Mesendoderm (in vitro differentiated cells): ENCODE measurements around the gene HMGA1.
A peak's percentile ranks its signal among the peaks of the same experiment; 100 is the strongest.

Experiments
- DNase-seq: peaks from one replicate; pipeline ENCODE4 v3.0.0; 2013
- H2AK5ac ChIP-seq: 2 replicates; pipeline ENCODE4 v1.6.1; 2013; ENCODE audit warnings: low read length, inconsistent platforms
- H2BK120ac ChIP-seq: 2 replicates; pipeline ENCODE4 v1.6.1; 2013; ENCODE audit warnings: low read depth, mild to moderate bottlenecking, low read length, moderate library complexity, mixed read lengths
- H2BK15ac ChIP-seq: replicated peaks from 2 replicates; pipeline ENCODE4 v1.6.1; 2013; ENCODE audit warnings: low read depth, mild to moderate bottlenecking, moderate library complexity
- H2BK5ac ChIP-seq: 2 replicates; pipeline ENCODE4 v1.6.1; 2013; ENCODE audit warnings: low read length, inconsistent platforms
- H3K18ac ChIP-seq: 2 replicates; pipeline ENCODE4 v1.6.1; 2013; ENCODE audit warnings: mild to moderate bottlenecking, low read length, mixed read lengths
- H3K23ac ChIP-seq: one replicate; pipeline ENCODE4 v1.6.1; 2013; ENCODE audit warnings: low read length
- H3K27ac ChIP-seq: 2 replicates; pipeline ENCODE4 v1.5.1; 2013; ENCODE audit warnings: low read depth, mild to moderate bottlenecking, inconsistent platforms, low read length, moderate library complexity
- H3K27me3 ChIP-seq: 2 replicates; pipeline ENCODE4 v1.6.1; 2013; ENCODE audit warnings: low read length, control low read depth, mild to moderate bottlenecking, inconsistent platforms; ENCODE audit not compliant: insufficient read depth, poor library complexity
- H3K36me3 ChIP-seq: 2 replicates; pipeline ENCODE4 v1.6.1; 2013; ENCODE audit warnings: low read length, inconsistent platforms; ENCODE audit not compliant: control insufficient read depth, insufficient read depth
- H3K4ac ChIP-seq: one replicate; pipeline ENCODE4 v1.6.1; 2013; ENCODE audit warnings: low read depth, mild to moderate bottlenecking, low read length, moderate library complexity
- H3K4me1 ChIP-seq: 2 replicates; pipeline ENCODE4 v1.6.1; 2013; ENCODE audit warnings: low read depth, low read length, inconsistent platforms; ENCODE audit not compliant: control insufficient read depth
- H3K4me2 ChIP-seq: 2 replicates; pipeline ENCODE4 v1.6.1; 2013; ENCODE audit warnings: low read length
- H3K4me3 ChIP-seq: 2 replicates; pipeline ENCODE4 v1.5.1; 2013; ENCODE audit warnings: mild to moderate bottlenecking, low read length
- H3K56ac ChIP-seq: one replicate; pipeline ENCODE4 v1.6.1; 2013; ENCODE audit warnings: low read length
- H3K79me1 ChIP-seq: 2 replicates; pipeline ENCODE4 v1.6.1; 2013; ENCODE audit warnings: low read length, inconsistent platforms
- H3K79me2 ChIP-seq: 2 replicates; pipeline ENCODE4 v1.6.1; 2013; ENCODE audit warnings: mild to moderate bottlenecking, low read length; ENCODE audit not compliant: control insufficient read depth, insufficient read depth
- H3K9ac ChIP-seq: 2 replicates; pipeline ENCODE4 v1.6.1; 2013; ENCODE audit warnings: low read length, inconsistent platforms
- H4K5ac ChIP-seq: one replicate; pipeline ENCODE4 v1.6.1; 2013; ENCODE audit warnings: low read length
- H4K8ac ChIP-seq: one replicate; pipeline ENCODE4 v1.6.1; 2013; ENCODE audit warnings: low read depth, mild to moderate bottlenecking, control low read depth, low read length, moderate library complexity
- WGBS: extraction: QIAGEN DNeasy Blood & Tissue Kit; methylation state at CpG from one replicate; pipeline ENCODE4 v1.1.7; 2013; ENCODE audit warnings: low lambda C conversion rate, missing lambda C conversion rate; ENCODE audit not compliant: insufficient coverage; ENCODE audit errors: extremely low coverage; 5-methylcytosine and 5-hydroxymethylcytosine counted together

HMGA1 gene

DNA sequence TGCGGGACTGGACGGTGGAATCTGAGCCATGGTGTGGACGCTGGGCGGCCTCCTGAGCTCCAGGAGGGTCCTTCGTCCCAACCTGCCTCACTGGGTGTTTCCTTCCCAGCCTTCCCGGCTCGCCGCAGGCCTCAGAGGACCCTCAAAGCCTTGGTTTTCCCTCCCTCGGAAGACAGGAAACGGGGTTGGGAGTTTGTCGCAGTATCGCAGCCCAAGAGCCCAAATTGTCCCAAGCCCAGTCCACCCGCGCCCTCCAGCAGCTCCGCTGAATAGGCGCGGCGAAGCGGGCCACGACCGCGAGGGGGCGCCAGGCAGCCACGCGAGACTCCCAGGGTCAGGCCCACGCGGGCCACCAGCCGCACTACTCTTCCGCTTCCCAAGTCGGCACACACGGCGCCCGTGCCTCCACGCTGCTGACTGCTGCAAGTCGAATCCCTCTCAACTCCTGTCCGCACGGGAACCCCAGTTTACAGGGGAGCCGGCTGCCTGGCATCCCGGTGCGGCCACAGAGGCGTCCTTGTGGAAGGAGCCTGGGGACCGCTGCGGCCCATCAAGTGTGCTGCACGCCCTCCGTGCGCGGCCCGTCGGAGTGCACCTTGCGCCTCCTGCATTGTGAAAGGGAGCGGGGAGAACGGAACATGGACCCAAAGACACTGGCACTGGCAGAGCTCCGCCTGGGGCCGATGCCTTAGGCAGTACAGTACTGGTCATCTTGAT, 40.4 kb upstream of the HMGA1 start:
- H3K4me3 ChIP-seq: no peak overlapping the region
- H4K8ac ChIP-seq: no peak overlapping the region
- H4K5ac ChIP-seq: no peak overlapping the region
- peak; percentile 51 for DNase-seq
- no peak overlapping the region for H3K18ac ChIP-seq
- H3K36me3 ChIP-seq: no peaks in the 10 kb centered on the region
- H2BK15ac ChIP-seq: no peak overlapping the region
- WGBS: no CpG with 5 or more reads among the region's 54 CpGs
- H3K79me1 ChIP-seq: no peaks in the 10 kb centered on the region
- H3K27ac ChIP-seq: no peak overlapping the region
- H3K9ac ChIP-seq: peak overlapping the region; percentile 52
- no peaks in the 10 kb centered on the region for H3K79me2 ChIP-seq
- H3K27me3 ChIP-seq: no peaks in the 10 kb centered on the region
- no peak overlapping the region for H2BK5ac ChIP-seq
- H2AK5ac ChIP-seq: no peak overlapping the region
- H3K4me1 ChIP-seq: no peaks in the 10 kb centered on the region
- peak overlapping the region; percentile 81 for H3K56ac ChIP-seq
- no peak overlapping the region for H3K23ac ChIP-seq
- H3K4me2 ChIP-seq: peak overlapping the region; percentile 53
- H3K4ac ChIP-seq: no peak overlapping the region
- H2BK120ac ChIP-seq: no peak overlapping the region

DNA sequence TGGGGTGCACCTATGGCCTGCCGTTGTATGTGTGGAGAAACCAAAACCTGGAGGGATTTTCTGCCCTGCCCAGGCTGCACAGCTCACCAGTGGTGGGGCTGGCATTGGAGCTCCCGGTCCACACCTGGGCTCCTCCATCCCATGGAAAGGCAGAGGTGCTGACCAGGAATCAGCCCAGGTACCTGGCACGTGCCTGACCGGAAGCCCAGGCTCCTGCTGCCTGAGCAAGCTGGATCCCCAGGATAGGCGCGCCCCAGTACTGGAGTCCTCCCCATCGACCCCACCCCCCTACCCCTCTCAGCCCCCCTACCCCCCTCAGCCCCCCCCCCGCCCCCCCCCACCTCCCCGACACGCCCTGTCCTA, 39.9 kb upstream of the HMGA1 start:
- H3K9ac ChIP-seq: peak overlapping the region; percentile 39
- no peak overlapping the region for H3K23ac ChIP-seq
- no peaks in the 10 kb centered on the region for H3K36me3 ChIP-seq
- no peak for DNase-seq
- no peak overlapping the region for H3K4me3 ChIP-seq
- no peak overlapping the region for H3K4me2 ChIP-seq
- H3K18ac ChIP-seq: no peak overlapping the region
- no peaks in the 10 kb centered on the region for H3K27me3 ChIP-seq
- no peak overlapping the region for H4K5ac ChIP-seq
- H3K4ac ChIP-seq: no peak overlapping the region
- no peak overlapping the region for H3K27ac ChIP-seq
- no peak overlapping the region for H2BK15ac ChIP-seq
- no CpG with 5 or more reads among the region's 10 CpGs for WGBS
- no peak overlapping the region for H2BK120ac ChIP-seq
- H2AK5ac ChIP-seq: no peak overlapping the region
- no peaks in the 10 kb centered on the region for H3K79me1 ChIP-seq
- no peak overlapping the region for H4K8ac ChIP-seq
- no peaks in the 10 kb centered on the region for H3K4me1 ChIP-seq
- peak overlapping the region; percentile 81 for H3K56ac ChIP-seq
- H2BK5ac ChIP-seq: no peak overlapping the region
- no peaks in the 10 kb centered on the region for H3K79me2 ChIP-seq

DNA sequence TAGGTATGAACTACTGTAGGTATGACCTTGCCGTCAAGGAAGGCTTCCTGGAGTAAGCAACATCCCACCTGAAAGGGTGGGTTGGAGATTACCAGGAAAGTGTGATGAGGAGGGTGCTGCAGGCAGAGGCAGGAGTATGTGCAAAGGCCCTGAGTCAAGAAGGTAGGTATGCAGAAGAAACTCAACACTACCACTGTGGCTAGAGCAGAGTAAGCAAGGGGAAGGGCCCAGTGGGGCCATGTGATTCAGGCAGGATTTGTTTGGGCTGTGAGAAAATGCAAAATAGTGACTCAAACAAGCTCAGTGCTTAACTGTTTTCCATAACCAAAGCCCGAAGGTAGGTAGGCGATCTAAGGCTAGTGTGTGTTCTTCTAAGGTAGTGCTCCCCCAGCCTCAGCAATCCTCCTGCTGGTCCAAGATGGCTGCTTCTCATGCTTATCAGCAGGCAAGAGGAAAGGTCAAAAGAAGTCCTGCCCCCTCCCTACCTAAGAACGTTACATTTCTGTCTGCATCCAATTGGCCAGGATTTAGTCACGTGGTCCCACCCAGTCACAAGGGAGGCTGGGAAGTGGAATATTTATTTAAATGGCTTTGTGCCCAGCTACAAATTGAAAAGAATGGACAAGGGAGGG, 36.2 kb upstream of the HMGA1 start:
- no peak overlapping the region for H3K27ac ChIP-seq
- no CpG with 5 or more reads among the region's 5 CpGs for WGBS
- no peak overlapping the region for H3K56ac ChIP-seq
- no peak overlapping the region for H3K4me2 ChIP-seq
- H3K4ac ChIP-seq: no peak overlapping the region
- no peak overlapping the region for H2BK120ac ChIP-seq
- H3K79me2 ChIP-seq: no peaks in the 10 kb centered on the region
- H3K18ac ChIP-seq: no peak overlapping the region
- H4K5ac ChIP-seq: no peak overlapping the region
- no peak overlapping the region for H3K23ac ChIP-seq
- H3K36me3 ChIP-seq: no peaks in the 10 kb centered on the region
- H2BK5ac ChIP-seq: no peak overlapping the region
- H3K79me1 ChIP-seq: no peaks in the 10 kb centered on the region
- no peaks in the 10 kb centered on the region for H3K27me3 ChIP-seq
- H3K9ac ChIP-seq: no peak overlapping the region
- no peak overlapping the region for H4K8ac ChIP-seq
- peak; percentile 52 for DNase-seq
- H2AK5ac ChIP-seq: no peak overlapping the region
- no peak overlapping the region for H3K4me3 ChIP-seq
- H3K4me1 ChIP-seq: no peaks in the 10 kb centered on the region
- no peak overlapping the region for H2BK15ac ChIP-seq

DNA sequence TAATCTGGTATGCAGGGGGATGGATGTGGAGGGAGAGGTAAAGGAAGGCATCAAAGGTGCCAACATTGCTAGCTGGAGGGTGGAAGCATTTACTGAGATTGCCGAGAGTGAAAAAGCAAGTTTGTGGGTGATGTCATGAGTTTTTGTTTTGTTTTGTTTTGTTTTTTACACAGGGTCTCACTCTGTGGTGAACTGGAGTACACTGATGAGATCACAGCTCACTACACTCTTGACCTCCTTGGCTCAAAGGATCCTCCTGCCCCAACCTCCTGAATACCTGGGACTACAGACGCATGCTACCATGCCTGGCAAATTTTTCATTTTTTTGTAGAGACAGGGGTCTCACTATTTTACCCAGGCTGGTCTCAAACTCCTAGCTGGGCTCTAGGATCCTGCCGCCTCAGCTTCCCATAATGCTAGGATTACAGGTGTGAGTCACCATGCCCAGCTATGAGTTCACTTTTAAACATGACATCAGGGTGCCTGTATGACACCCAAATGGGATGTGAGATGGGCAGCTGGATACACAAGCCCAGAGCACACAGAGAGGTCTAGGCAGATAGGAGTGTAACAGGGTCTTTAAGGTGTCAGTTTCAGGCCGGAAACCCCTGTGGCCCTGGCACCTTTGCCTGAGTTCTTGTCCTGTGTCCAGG, 35.1 kb upstream of the HMGA1 start:
- peaks cover 5% of the 10 kb centered on the region for H3K4me1 ChIP-seq
- WGBS: no CpG with 5 or more reads among the region's 4 CpGs
- H2BK15ac ChIP-seq: no peak overlapping the region

DNA sequence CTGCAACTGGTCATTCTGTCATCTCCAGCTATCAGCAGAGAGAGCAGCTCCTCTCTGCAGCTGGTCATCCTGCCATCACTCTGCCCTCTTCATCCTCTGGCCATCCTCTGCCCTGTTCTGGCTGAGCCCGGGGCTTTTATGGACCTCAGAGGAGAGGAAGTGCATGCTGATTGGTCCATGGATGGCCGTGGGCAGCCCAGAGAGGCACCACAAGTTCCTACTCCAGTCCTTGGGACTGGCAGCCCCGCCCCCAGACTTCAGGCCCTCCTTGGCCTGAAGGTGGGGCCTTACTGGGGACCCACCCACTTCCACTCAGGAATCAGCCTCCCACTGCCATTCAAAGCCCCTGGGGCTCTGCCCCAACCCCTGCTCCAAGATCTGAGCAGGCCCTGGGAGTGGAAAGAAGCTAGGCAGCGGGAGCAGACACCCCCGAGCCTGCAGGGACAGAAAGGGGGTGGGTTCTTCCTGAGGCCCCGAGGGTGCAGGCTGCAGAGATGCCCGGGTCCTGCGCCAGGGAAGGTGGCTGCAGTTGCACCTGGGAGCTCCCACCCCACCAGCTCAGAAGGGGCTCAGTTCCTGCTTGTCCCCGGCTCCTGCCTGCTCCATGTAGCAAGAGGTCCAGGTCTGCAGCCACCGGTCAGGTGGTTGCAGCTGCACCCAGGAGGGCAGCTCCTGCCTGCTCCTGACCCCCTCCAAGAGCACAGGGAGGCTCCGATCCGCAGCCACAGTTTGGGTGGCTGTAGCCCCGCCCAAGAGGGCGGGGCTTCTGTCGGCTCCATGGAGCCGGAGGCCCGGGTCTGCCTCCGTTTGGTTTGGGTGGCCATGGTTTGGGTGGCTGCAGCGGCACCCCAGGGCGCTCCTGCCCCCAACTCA, 34.1 kb upstream of the HMGA1 start:
- Histone ChIP-seq H3K23ac (no peak overlapping the region), H3K4me2 (no peak overlapping the region), H3K4ac (no peak overlapping the region), H4K5ac (no peak overlapping the region), H3K9ac (no peak overlapping the region), H3K4me1 (peaks cover 5% of the 10 kb centered on the region), H3K4me3 (no peak overlapping the region), H3K36me3 (no peaks in the 10 kb centered on the region), H3K79me2 (no peaks in the 10 kb centered on the region), H2AK5ac (no peak overlapping the region), H4K8ac (no peak overlapping the region), H3K56ac (no peak overlapping the region), H2BK5ac (no peak overlapping the region), H3K18ac (no peak overlapping the region), H2BK15ac (no peak overlapping the region), H2BK120ac (no peak overlapping the region), H3K27ac (no peak overlapping the region), H3K79me1 (no peaks in the 10 kb centered on the region), H3K27me3 (no peaks in the 10 kb centered on the region)
- WGBS: no CpG with 5 or more reads among the region's 20 CpGs
- peak; percentile 50 for DNase-seq

More for the DNA sequence above, 35.1 kb upstream of the HMGA1 start:
- no peaks in the 10 kb centered on the region for H3K36me3 ChIP-seq
- no peak overlapping the region for H2AK5ac ChIP-seq
- no peak overlapping the region for H2BK5ac ChIP-seq
- no peak overlapping the region for H3K23ac ChIP-seq
- no peak overlapping the region for H3K27ac ChIP-seq
- DNase-seq: no peak
- H3K56ac ChIP-seq: no peak overlapping the region
- H3K4me2 ChIP-seq: no peak overlapping the region
- H3K79me1 ChIP-seq: no peaks in the 10 kb centered on the region
- no peak overlapping the region for H3K4ac ChIP-seq
- no peak overlapping the region for H4K5ac ChIP-seq
- no peak overlapping the region for H3K9ac ChIP-seq
- H4K8ac ChIP-seq: no peak overlapping the region
- no peaks in the 10 kb centered on the region for H3K27me3 ChIP-seq
- no peaks in the 10 kb centered on the region for H3K79me2 ChIP-seq
- no peak overlapping the region for H3K4me3 ChIP-seq
- H2BK120ac ChIP-seq: no peak overlapping the region
- H3K18ac ChIP-seq: no peak overlapping the region
